OCI-LY3 (cell line): Measurements from ENCODE around the gene LRRC74B.

Experiments
- CTCF ChIP-seq: fragments of 200-600, 300-600 bp; sonication (generic); IDR thresholded peaks from 2 replicates; pipeline ENCODE4 v1.5.1; 2014; ENCODE audit warnings: antibody characterized with exemption, low read length, low read depth
- EZH2phosphoT487 ChIP-seq: fragments of 200-600 bp; shearing (Covaris generic); IDR thresholded peaks from 2 replicates; pipeline ENCODE4 v1.6.1; 2018; ENCODE audit warnings: antibody characterized with exemption, mixed run types, low read depth

DNA sequence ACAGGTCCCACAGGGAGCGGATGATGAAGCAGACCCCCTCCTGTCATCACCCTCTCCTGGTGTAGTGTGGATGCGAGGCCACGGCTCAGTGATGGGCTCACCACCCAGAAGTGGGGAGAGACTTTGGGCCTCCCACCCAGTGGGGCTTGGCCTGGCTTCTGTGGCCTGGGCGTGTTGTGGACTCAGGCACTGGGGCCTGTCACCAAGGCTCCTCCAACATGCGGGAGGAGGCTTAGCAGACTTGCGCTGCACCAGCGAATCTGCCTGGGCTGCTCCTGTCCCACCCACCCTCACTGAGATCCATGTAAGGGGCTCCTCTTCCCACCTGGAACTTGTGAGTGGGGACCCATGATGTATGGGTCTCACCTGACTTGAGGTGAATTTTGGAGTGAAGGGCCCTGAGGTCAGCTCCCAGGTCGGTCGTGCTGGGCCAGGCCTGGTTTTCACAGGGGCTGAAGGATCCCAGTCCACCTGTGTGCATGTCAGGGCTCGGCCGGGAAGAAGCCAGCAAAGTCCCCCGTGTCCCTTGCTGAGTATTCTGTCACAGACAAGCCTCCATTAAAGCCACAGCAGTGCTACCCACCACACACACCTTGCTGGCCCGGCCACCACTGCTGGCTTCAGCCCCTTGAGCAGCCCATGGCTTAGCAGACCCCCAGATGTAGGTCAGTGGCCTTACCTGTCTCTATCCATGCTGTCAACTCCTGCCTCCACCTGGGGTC lies 48.0 kb upstream of the LRRC74B start:
- TF ChIP-seq CTCF: no peak
- TF ChIP-seq EZH2phosphoT487: no peak
